ENCODE measurements around the gene HSPA9. TPM values are rescaled to one million over a fixed set of nuclear protein-coding genes. Genes with fewer than 3 reads are reported as not detected.

HSPA9 gene
- total and polyA plus RNA-seq, 2 of the 13 experiments (the other 11 are each of a cell fraction or from before 2014, with no cell fraction given) = 165 to 478 TPM

GRCh38 chr5:138506370-138507306 is 68.6 kb downstream of the HSPA9 start (continued):
- no peak for TF ChIP-seq ZNF781 (CRISPR knock-in tag; IDR thresholded peaks at IDR 0.05; ENCODE audit: borderline replicate concordance, not compliant biosample characterization)
- no peak for TF ChIP-seq ZNF709 (CRISPR knock-in tag; IDR thresholded peaks at IDR 0.05)
- no peak for TF ChIP-seq ZNF639 (CRISPR knock-in tag; conservative IDR thresholded peaks at IDR 0.05)
- TF ChIP-seq HOXA5 (CRISPR knock-in tag; IDR thresholded peaks at IDR 0.05) = no peak
- TF ChIP-seq ZSCAN9 (CRISPR knock-in tag; IDR thresholded peaks at IDR 0.05; ENCODE audit: borderline replicate concordance) = peak; percentile 96
- 0 out of 2 replicates have a peak, but pooled peaks have one; percentile 33 for TF ChIP-seq MEF2D (CRISPR knock-in tag; IDR thresholded peaks at IDR 0.05)
- no peak for TF ChIP-seq MXD4 (CRISPR knock-in tag; IDR thresholded peaks at IDR 0.05)
- TF ChIP-seq ZNF557 (CRISPR knock-in tag; IDR thresholded peaks at IDR 0.05) = no peak
- 0 out of 2 replicates have a peak, but pooled peaks have one; percentile 17 for TF ChIP-seq GATAD1 (CRISPR knock-in tag; IDR thresholded peaks at IDR 0.05)
- TF ChIP-seq NFKB2 (CRISPR knock-in tag; IDR thresholded peaks at IDR 0.05; ENCODE audit: borderline replicate concordance) = no peak
- no peak for TF ChIP-seq XRCC5 (optimal IDR thresholded peaks at IDR 0.05; ENCODE audit: low read length)
- peak; percentile 43 for TF ChIP-seq THAP11 (CRISPR knock-in tag; IDR thresholded peaks at IDR 0.05)
- TF ChIP-seq TCF12 (IDR thresholded peaks at IDR 0.05) = no peak
- no peak for TF ChIP-seq TCF12 (CRISPR knock-in tag; IDR thresholded peaks at IDR 0.05)
- TF ChIP-seq ZNF12 (CRISPR knock-in tag; IDR thresholded peaks at IDR 0.05) = no peak
- no peak for TF ChIP-seq HNRNPLL (IDR thresholded peaks at IDR 0.05; ENCODE audit: low read depth, low read length, poor library complexity, severe bottlenecking)
- no peak for TF ChIP-seq PBX3 (CRISPR knock-in tag; IDR thresholded peaks at IDR 0.05; ENCODE audit: borderline replicate concordance)
- TF ChIP-seq ARHGAP35 (CRISPR knock-in tag; IDR thresholded peaks at IDR 0.05; ENCODE audit: borderline replicate concordance) = no peak
- TF ChIP-seq ZNF496 (CRISPR knock-in tag; IDR thresholded peaks at IDR 0.05; ENCODE audit: insufficient replicate concordance) = no peak
- TF ChIP-seq TBX3 (IDR thresholded peaks at IDR 0.05; ENCODE audit: borderline replicate concordance) = no peak
- TF ChIP-seq DMTF1 (CRISPR knock-in tag; IDR thresholded peaks at IDR 0.05) = no peak
- TF ChIP-seq ZNF782 (CRISPR knock-in tag; IDR thresholded peaks at IDR 0.05; ENCODE audit: borderline replicate concordance) = no peak
- no peak for TF ChIP-seq ZNF883 (CRISPR knock-in tag; IDR thresholded peaks at IDR 0.05; ENCODE audit: not compliant biosample characterization)
- TF ChIP-seq ISL2 (CRISPR knock-in tag; IDR thresholded peaks at IDR 0.05) = no peak
- TF ChIP-seq GLMP (CRISPR knock-in tag; IDR thresholded peaks at IDR 0.05; ENCODE audit: borderline replicate concordance) = no peak
